ENCODE results near the gene LDB3. TPM values are rescaled to one million over a fixed set of nuclear protein-coding genes. Genes with fewer than 3 reads are reported as not detected.

The LDB3 gene
- total RNA-seq, 1 experiment from 2014 or later = 0.63 TPM

GRCh38 chr10:86693721-86694369 is 25.5 kb downstream of the LDB3 start:
- H3K79me2 ChIP-seq (ENCODE audit: low read depth) = no peaks in the 10 kb centered on the region
- no peak for DNase-seq

GRCh38 chr10:86698207-86698940 is 30.1 kb downstream of the LDB3 start:
- no peak overlapping the region for H3K27ac ChIP-seq
- H3K4me1 ChIP-seq (replicated peaks; ENCODE audit: insufficient read depth) = no peaks in the 10 kb centered on the region
- no peaks in the 10 kb centered on the region for H3K9me3 ChIP-seq (ENCODE audit: insufficient read depth, low read depth)
- H2AFZ ChIP-seq = no peak overlapping the region
- no peaks in the 10 kb centered on the region for H3K36me3 ChIP-seq (ENCODE audit: low read depth)
- H3K4me3 ChIP-seq = no peak overlapping the region
- no peak for TF ChIP-seq CTCF (conservative IDR thresholded peaks at IDR 0.05)
- no peak for TF ChIP-seq EZH2 (IDR thresholded peaks at IDR 0.05; ENCODE audit: low read depth)
- H4K20me1 ChIP-seq (ENCODE audit: insufficient read depth) = no peaks in the 10 kb centered on the region
- CTCF ChIA-PET = no interaction called here
- no peaks in the 10 kb centered on the region for H3F3A ChIP-seq (ENCODE audit: insufficient read depth, low read depth)
- no peak overlapping the region for H3K4me2 ChIP-seq
- no TSS peak for BruUV-seq (replicated peaks)
- no peak for DNase-seq
- intact Hi-C loops (cut with micrococcal nuclease; ENCODE audit: unreplicated experiment) = no loop called here
- H3K27me3 ChIP-seq (ENCODE audit: insufficient read depth, low read depth) = no peaks in the 10 kb centered on the region
- no peaks in the 10 kb centered on the region for H3K9me2 ChIP-seq (ENCODE audit: insufficient read depth)
- no peaks in the 10 kb centered on the region for H3K79me2 ChIP-seq (ENCODE audit: low read depth)
- POLR2A ChIA-PET (ENCODE audit: unreplicated experiment) = interaction anchor here (0.5 kb wide), 1 partner anchor 96 kb away, joined by 6 read pairs; no protein-coding TSS in a partner anchor

More at GRCh38 chr10:86693721-86694369, 25.5 kb downstream of the LDB3 start:
- H3K36me3 ChIP-seq (ENCODE audit: low read depth) = no peaks in the 10 kb centered on the region
- H3K9me3 ChIP-seq (ENCODE audit: insufficient read depth, low read depth) = no peaks in the 10 kb centered on the region
- H2AFZ ChIP-seq = no peak overlapping the region
- BruUV-seq (replicated peaks) = no TSS peak
- H4K20me1 ChIP-seq (ENCODE audit: insufficient read depth) = no peaks in the 10 kb centered on the region
- H3K9me2 ChIP-seq (ENCODE audit: insufficient read depth) = no peaks in the 10 kb centered on the region
- H3K4me3 ChIP-seq = no peak overlapping the region
- H3K27me3 ChIP-seq (ENCODE audit: insufficient read depth, low read depth) = no peaks in the 10 kb centered on the region
- ChIA-PET POLR2A (ENCODE audit: unreplicated experiment) (no interaction called here), CTCF (no interaction called here)
- peak; percentile 55; the same call in 1 of the 2 replicates for TF ChIP-seq CTCF (conservative IDR thresholded peaks at IDR 0.05)
- no peak for TF ChIP-seq EZH2 (IDR thresholded peaks at IDR 0.05; ENCODE audit: low read depth)
- H3K27ac ChIP-seq = no peak overlapping the region
- H3K4me1 ChIP-seq (replicated peaks; ENCODE audit: insufficient read depth) = no peaks in the 10 kb centered on the region
- H3F3A ChIP-seq (ENCODE audit: insufficient read depth, low read depth) = no peaks in the 10 kb centered on the region
- no peak overlapping the region for H3K4me2 ChIP-seq
- intact Hi-C loops (cut with micrococcal nuclease; ENCODE audit: unreplicated experiment) = no loop called here

GRCh38 chr10:86699125-86699524 is 30.8 kb downstream of the LDB3 start:
- TF ChIP-seq EZH2 (IDR thresholded peaks at IDR 0.05; ENCODE audit: low read depth) (no peak), CTCF (conservative IDR thresholded peaks at IDR 0.05) (no peak)
- no peaks in the 10 kb centered on the region for H3K4me1 ChIP-seq (replicated peaks; ENCODE audit: insufficient read depth)
- POLR2A ChIA-PET (ENCODE audit: unreplicated experiment) = interaction anchor here (0.5 kb wide), 1 partner anchor 96 kb away, joined by 6 read pairs; no protein-coding TSS in a partner anchor
- CTCF ChIA-PET = no interaction called here
- no peak overlapping the region for H2AFZ ChIP-seq
- no peak overlapping the region for H3K4me2 ChIP-seq
- H3F3A ChIP-seq (ENCODE audit: insufficient read depth, low read depth) = no peaks in the 10 kb centered on the region
- H4K20me1 ChIP-seq (ENCODE audit: insufficient read depth) = no peaks in the 10 kb centered on the region
- no peaks in the 10 kb centered on the region for H3K9me2 ChIP-seq (ENCODE audit: insufficient read depth)
- H3K36me3 ChIP-seq (ENCODE audit: low read depth) = no peaks in the 10 kb centered on the region
- DNase-seq = no peak
- H3K27ac ChIP-seq = no peak overlapping the region
- no peak overlapping the region for H3K4me3 ChIP-seq
- BruUV-seq (replicated peaks) = no TSS peak
- intact Hi-C loops (cut with micrococcal nuclease; ENCODE audit: unreplicated experiment) = no loop called here
- H3K9me3 ChIP-seq (ENCODE audit: insufficient read depth, low read depth) = no peaks in the 10 kb centered on the region
- no peaks in the 10 kb centered on the region for H3K27me3 ChIP-seq (ENCODE audit: insufficient read depth, low read depth)
- no peaks in the 10 kb centered on the region for H3K79me2 ChIP-seq (ENCODE audit: low read depth)
